OCI-LY7 (cell line): ENCODE measurements around the gene PDLIM1. TPM values are rescaled to one million over a fixed set of nuclear protein-coding genes. Genes with fewer than 3 reads are reported as not detected.

Experiments
- BruUV-seq: library from RNA; stranded (reverse); fragments of 400-500 nt; replicated peaks from 2 replicates; lab custom pipeline; 2021; lab: Mats Ljungman, UMichigan
- CTCF ChIA-PET: fragments of 300-600 bp; sonication (Branson Sonifier 250); formaldehyde crosslinking; loops from one replicate; lab custom pipeline; 2022; ENCODE audit warnings: antibody characterized with exemption; ENCODE audit not compliant: unreplicated experiment; lab: Charles Lee
- POLR2A ChIA-PET: fragments of 300-600 bp; sonication (Branson Sonifier 250); formaldehyde crosslinking; loops from one replicate; lab custom pipeline; 2022; ENCODE audit warnings: antibody characterized with exemption; lab: Charles Lee
- DNase-seq: peaks from one replicate; pipeline ENCODE4 v3.0.0-alpha.2; 2015; ENCODE audit warnings: low spot score
- H2AFZ ChIP-seq: fragments of 200-600 bp; sonication (generic), shearing (Covaris generic); 2 replicates; pipeline ENCODE4 v1.6.1; 2014; ENCODE audit warnings: mild to moderate bottlenecking, antibody characterized with exemption, low read length, moderate library complexity
- H3K27ac ChIP-seq: fragments of 200-600 bp; sonication (generic); 2 replicates; pipeline ENCODE4 v1.5.1; 2014; ENCODE audit warnings: mixed run types, low read depth, mild to moderate bottlenecking, moderate library complexity, low read length, inconsistent platforms; ENCODE audit not compliant: poor library complexity, severe bottlenecking
- H3K36me3 ChIP-seq: fragments of 200-600 bp; sonication (generic); 2 replicates; pipeline ENCODE4 v1.6.1; 2014; ENCODE audit warnings: mild to moderate bottlenecking, antibody characterized with exemption, low read length, moderate library complexity, mixed read lengths; ENCODE audit not compliant: insufficient read depth
- H3K4me1 ChIP-seq: fragments of 200-600 bp; sonication (generic); 2 replicates; pipeline ENCODE4 v1.5.1; 2014; ENCODE audit warnings: mild to moderate bottlenecking, low read length; ENCODE audit not compliant: insufficient read depth, poor library complexity, severe bottlenecking
- H3K4me2 ChIP-seq: fragments of 200-600 bp; sonication (generic); 2 replicates; pipeline ENCODE4 v1.6.1; 2014; ENCODE audit warnings: mild to moderate bottlenecking, low read length
- H3K4me3 ChIP-seq: fragments of 200-600 bp; sonication (generic); 2 replicates; pipeline ENCODE4 v1.5.1; 2014; ENCODE audit warnings: mild to moderate bottlenecking, low read depth, low read length; ENCODE audit not compliant: poor library complexity, severe bottlenecking
- H3K79me2 ChIP-seq: fragments of 200-600 bp; sonication (generic); 2 replicates; pipeline ENCODE4 v1.6.1; 2016; ENCODE audit warnings: low read depth, mild to moderate bottlenecking, low read length, moderate library complexity, mixed read lengths; ENCODE audit not compliant: insufficient read depth
- H3K9me2 ChIP-seq: fragments of 200-600 bp; sonication (generic); 2 replicates; pipeline ENCODE4 v1.6.1; 2016; ENCODE audit warnings: mild to moderate bottlenecking, low read length, mixed read lengths; ENCODE audit not compliant: insufficient read depth
- H3K9me3 ChIP-seq: fragments of 200-600 bp; sonication (generic); 2 replicates; pipeline ENCODE4 v1.6.1; 2014; ENCODE audit warnings: mild to moderate bottlenecking, mixed run types, low read length, mixed read lengths
- H4K20me1 ChIP-seq: fragments of 200-600 bp; sonication (generic); 2 replicates; pipeline ENCODE4 v1.6.1; 2014; ENCODE audit warnings: mild to moderate bottlenecking, antibody characterized with exemption, low read length, moderate library complexity, mixed read lengths; ENCODE audit not compliant: insufficient read depth
- CTCF ChIP-seq: fragments of 200-600 bp; sonication (generic); conservative IDR thresholded peaks from 2 replicates; pipeline ENCODE4 v1.5.1; 2014; ENCODE audit warnings: mild to moderate bottlenecking, antibody characterized with exemption, low read length, moderate library complexity, mixed read lengths
- EZH2phosphoT487 ChIP-seq: fragments of 200-600 bp; sonication (generic); IDR thresholded peaks from 2 replicates; pipeline ENCODE4 v1.6.1; 2018; ENCODE audit warnings: low read depth, borderline replicate concordance, mild to moderate bottlenecking, mixed run types, antibody characterized with exemption, low read length, moderate library complexity, mixed read lengths
- intact Hi-C: fragments of 100-400 bp; cut with micrococcal nuclease; formaldehyde crosslinking; loops from one replicate; pipeline ENCODE4 v1.10.0; 2022; ENCODE audit not compliant: unreplicated experiment
- total RNA-seq, 2 experiments: library from RNA; depleted of rRNA in 1 of 2; stranded (reverse); fragments of >200 nt in 1 of 2; shearing (Covaris generic) in 1 of 2; gene quantifications; 2 replicates each; pipeline ENCODE4 v1.2.3, GENCODE V29; 2014 to 2022

Gene PDLIM1
- total RNA-seq, 2 experiments from 2014 or later, result 22.3 to 105 TPM

- Histone ChIP-seq H4K20me1 (no peaks in the 10 kb centered on the region), H3K9me3 (no peaks in the 10 kb centered on the region), H3K4me1 (no peaks in the 10 kb centered on the region), H3K36me3 (no peaks in the 10 kb centered on the region), H3K4me2 (no peak overlapping the region), H3K9me2 (no peaks in the 10 kb centered on the region), H3K27ac (no peak overlapping the region), H3K79me2 (no peaks in the 10 kb centered on the region), H2AFZ (no peak overlapping the region), H3K4me3 (no peak overlapping the region)
- ChIA-PET CTCF (no interaction called here), POLR2A (interaction anchor here (0.6 to 0.9 kb wide), 2 partner anchors 80 to 240 kb away, joined by 3 to 4 read pairs; no protein-coding TSS in a partner anchor)
- intact Hi-C loops, result no loop called here
- BruUV-seq, result no TSS peak
- TF ChIP-seq EZH2phosphoT487, result no peak
- TF ChIP-seq CTCF, result no peak
- no peak for DNase-seq
Measured at GRCh38 chr10:95337423-95338160, 46.8 kb upstream of the PDLIM1 start.

- H4K20me1 ChIP-seq, result no peaks in the 10 kb centered on the region
- ChIA-PET CTCF (no interaction called here), POLR2A (no interaction called here)
Measured at GRCh38 chr10:95336702-95337101, 45.9 kb upstream of the PDLIM1 start.

More at GRCh38 chr10:95336702-95337101, 45.9 kb upstream of the PDLIM1 start:
- H3K9me3 ChIP-seq, result no peaks in the 10 kb centered on the region
- no peak overlapping the region for H3K4me2 ChIP-seq
- H3K4me3 ChIP-seq, result no peak overlapping the region
- H3K27ac ChIP-seq, result no peak overlapping the region
- no peaks in the 10 kb centered on the region for H3K79me2 ChIP-seq
- H3K36me3 ChIP-seq, result no peaks in the 10 kb centered on the region
- intact Hi-C loops, result no loop called here
- DNase-seq, result no peak
- H3K4me1 ChIP-seq, result no peaks in the 10 kb centered on the region
- no peak for TF ChIP-seq CTCF
- no peak for TF ChIP-seq EZH2phosphoT487
- H3K9me2 ChIP-seq, result no peaks in the 10 kb centered on the region
- BruUV-seq, result no TSS peak
- H2AFZ ChIP-seq, result no peak overlapping the region
